H1 (cell line): ENCODE measurements around the gene DNAJB8. TPM values are rescaled to one million over a fixed set of nuclear protein-coding genes. Genes with fewer than 3 reads are reported as not detected.

Experiments
- CTCF ChIA-PET: fragments of 300-600 bp; sonication (Branson Sonifier 250); formaldehyde crosslinking; loops from one replicate; lab custom pipeline; 2021; ENCODE audit not compliant: partially characterized antibody; lab: Charles Lee
- POLR2A ChIA-PET: fragments of 300-600 bp; sonication (Branson Sonifier 250); formaldehyde crosslinking; loops from one replicate; lab custom pipeline; 2021; ENCODE audit warnings: inconsistent platforms; ENCODE audit not compliant: partially characterized antibody; lab: Charles Lee
- DNase-seq, 2 experiments: peaks; one replicate each; pipeline versions ENCODE4 v3.0.0 to v3.0.0-alpha.2; 2010 to 2022; ENCODE audit warnings: low spot score in 2 of 2, low read depth in 1 of 2, mixed read lengths in 1 of 2
- FAIRE-seq: peaks from 2 replicates; lab custom pipeline; 2011; peaks lifted over from hg19 to GRCh38; lab: Jason Lieb, UNC
- H2AFZ ChIP-seq: 2 replicates; pipeline ENCODE4 v1.8.1; 2012; ENCODE audit warnings: low read length, inconsistent platforms
- H2AK5ac ChIP-seq: 2 replicates; pipeline ENCODE4 v1.6.1; 2013; ENCODE audit warnings: low read depth, low read length
- H2BK120ac ChIP-seq: replicated peaks from 2 replicates; pipeline ENCODE3; 2013; ENCODE audit warnings: low read depth, low read length, inconsistent platforms
- H2BK12ac ChIP-seq: 2 replicates; pipeline ENCODE4 v1.6.1; 2013; ENCODE audit warnings: low read depth, low read length
- H2BK15ac ChIP-seq: 2 replicates; pipeline ENCODE4 v1.6.1; 2013; ENCODE audit warnings: low read length
- H2BK20ac ChIP-seq: 2 replicates; pipeline ENCODE4 v1.6.1; 2013; ENCODE audit warnings: low read length
- H2BK5ac ChIP-seq: 2 replicates; pipeline ENCODE4 v1.6.1; 2013; ENCODE audit warnings: low read depth, low read length
- H3K14ac ChIP-seq: 2 replicates; pipeline ENCODE4 v1.6.1; 2013; ENCODE audit warnings: inconsistent platforms; ENCODE audit not compliant: insufficient read length
- H3K18ac ChIP-seq: 2 replicates; pipeline ENCODE4 v1.6.1; 2013; ENCODE audit warnings: low read length; ENCODE audit errors: extremely low read depth
- H3K23ac ChIP-seq: 2 replicates; pipeline ENCODE4 v1.6.1; 2013; ENCODE audit warnings: inconsistent platforms; ENCODE audit not compliant: insufficient read length
- H3K23me2 ChIP-seq: 2 replicates; pipeline ENCODE4 v1.6.1; 2013; ENCODE audit warnings: low read depth, low read length
- H3K27ac ChIP-seq: 2 replicates; pipeline ENCODE4 v1.6.1; 2011; ENCODE audit warnings: low read depth, low read length, inconsistent platforms
- H3K27me3 ChIP-seq, 4 experiments: replicated peaks in 1 of 4; 1 replicate in 1 of 4; 2 replicates in 3 of 4; pipeline versions ENCODE4 v1.6.1 to v1.8.1; 2011 to 2013; ENCODE audit warnings: low read length in 3 of 4, mild to moderate bottlenecking in 3 of 4, inconsistent platforms in 2 of 4, mixed read lengths in 2 of 4, moderate library complexity in 1 of 4; ENCODE audit not compliant: control insufficient read depth in 3 of 4, insufficient read depth in 3 of 4; ENCODE audit errors: extremely low read depth in 1 of 4
- H3K36me3 ChIP-seq, 4 experiments: 2 replicates each; pipeline versions ENCODE4 v1.6.1 to v1.8.1; 2011 to 2013; ENCODE audit warnings: mild to moderate bottlenecking in 4 of 4, low read length in 3 of 4, moderate library complexity in 2 of 4, control low read depth in 1 of 4, inconsistent platforms in 1 of 4; ENCODE audit not compliant: insufficient read depth in 4 of 4, control insufficient read depth in 2 of 4
- H3K4ac ChIP-seq: replicated peaks from 2 replicates; pipeline ENCODE3; 2013; ENCODE audit warnings: low read length, low read depth, mixed read lengths, inconsistent platforms; ENCODE audit not compliant: insufficient read length
- H3K4me1 ChIP-seq, 4 experiments: replicated peaks in 1 of 4; 1 replicate in 1 of 4; 2 replicates in 3 of 4; pipeline versions ENCODE4 v1.6.1 to v1.8.1; 2011 to 2013; ENCODE audit warnings: low read length in 3 of 4, inconsistent platforms in 2 of 4, mixed read lengths in 1 of 4; ENCODE audit not compliant: insufficient read depth in 4 of 4, control insufficient read depth in 3 of 4
- H3K4me2 ChIP-seq, 2 experiments: 2 replicates each; pipeline versions ENCODE4 v1.6.1 to v1.8.1; 2011 to 2013; ENCODE audit warnings: low read depth in 2 of 2, low read length in 2 of 2, control low read depth in 1 of 2, inconsistent platforms in 1 of 2, mild to moderate bottlenecking in 1 of 2; ENCODE audit not compliant: insufficient read depth in 1 of 2
- H3K4me3 ChIP-seq, 4 experiments: fragments of 200-600, 300-600 bp in 1 of 4; sonication (generic), shearing (Covaris generic), sonication (Bioruptor Twin) in 1 of 4; 2 replicates each; pipeline versions ENCODE4 v1.5.1 to v1.8.1; 2011 to 2016; ENCODE audit warnings: low read length in 4 of 4, low read depth in 3 of 4, control low read depth in 2 of 4, inconsistent platforms in 2 of 4, mild to moderate bottlenecking in 2 of 4, mixed read lengths in 1 of 4, moderate library complexity in 1 of 4; ENCODE audit not compliant: insufficient read depth in 2 of 4; ENCODE audit errors: extremely low read depth in 1 of 4
- H3K56ac ChIP-seq: replicated peaks from 2 replicates; pipeline ENCODE3; 2013; ENCODE audit warnings: low read depth, mild to moderate bottlenecking, mixed read lengths, low read length, inconsistent platforms; ENCODE audit not compliant: insufficient read length
- H3K79me1 ChIP-seq: 2 replicates; pipeline ENCODE4 v1.6.1; 2013; ENCODE audit warnings: low read depth, low read length, control low read depth
- H3K79me2 ChIP-seq, 2 experiments: 2 replicates each; pipeline versions ENCODE4 v1.6.1 to v1.8.1; 2012 to 2013; ENCODE audit warnings: low read length in 2 of 2, mild to moderate bottlenecking in 2 of 2, inconsistent platforms in 1 of 2; ENCODE audit not compliant: insufficient read depth in 2 of 2, control insufficient read depth in 1 of 2
- H3K9ac ChIP-seq, 4 experiments: replicated peaks in 1 of 4; 1 replicate in 1 of 4; 2 replicates in 3 of 4; pipeline versions ENCODE4 v1.6.1 to v1.8.1; 2011 to 2013; ENCODE audit warnings: low read depth in 3 of 4, low read length in 3 of 4, control low read depth in 2 of 4, mild to moderate bottlenecking in 2 of 4, moderate library complexity in 2 of 4, inconsistent platforms in 1 of 4; ENCODE audit errors: extremely low read depth in 1 of 4
- H3K9me3 ChIP-seq, 2 experiments: 2 replicates each; pipeline versions ENCODE4 v1.6.1 to v1.8.1; 2012 to 2013; ENCODE audit warnings: mild to moderate bottlenecking in 2 of 2, moderate library complexity in 2 of 2, control low read depth in 1 of 2, inconsistent platforms in 1 of 2, low read depth in 1 of 2, low read length in 1 of 2, mixed read lengths in 1 of 2; ENCODE audit not compliant: insufficient read depth in 2 of 2
- H4K20me1 ChIP-seq, 2 experiments: replicated peaks in 1 of 2; 2 replicates each; pipeline versions ENCODE3 to v1.8.1; 2011 to 2013; ENCODE audit warnings: inconsistent platforms in 2 of 2, low read length in 2 of 2, mild to moderate bottlenecking in 1 of 2; ENCODE audit not compliant: insufficient read depth in 2 of 2, control insufficient read depth in 1 of 2
- H4K5ac ChIP-seq: 2 replicates; pipeline ENCODE4 v1.6.1; 2013; ENCODE audit warnings: low read length, low read depth, mixed read lengths, inconsistent platforms; ENCODE audit not compliant: insufficient read length
- H4K8ac ChIP-seq: 2 replicates; pipeline ENCODE4 v1.8.0; 2013; ENCODE audit warnings: mild to moderate bottlenecking, moderate library complexity, low read length, inconsistent platforms; ENCODE audit not compliant: insufficient read depth; ENCODE audit errors: extremely low read depth
- H4K91ac ChIP-seq: replicated peaks from 2 replicates; pipeline ENCODE3; 2013; ENCODE audit warnings: low read length, mixed read lengths, inconsistent platforms; ENCODE audit not compliant: insufficient read length
- SP1 ChIP-seq: IDR thresholded peaks from 2 replicates; pipeline ENCODE4 v1.6.1; 2011; ENCODE audit warnings: low read depth, low read length
- WGBS, 2 experiments: shearing (Covaris generic) in 1 of 2; methylation state at CpG; one replicate each; pipeline versions ENCODE4 v1.1.6 to v1.1.7; 2013 to 2015; ENCODE audit warnings: low lambda C conversion rate in 2 of 2, mixed read lengths in 2 of 2, inconsistent platforms in 1 of 2, low coverage in 1 of 2, missing lambda C conversion rate in 1 of 2; ENCODE audit not compliant: insufficient replicate concordance in 2 of 2, insufficient coverage in 1 of 2, insufficient read length in 1 of 2; ENCODE audit errors: extremely low coverage in 1 of 2, missing lambda C conversion rate in 1 of 2; 5-methylcytosine and 5-hydroxymethylcytosine counted together
- polyA plus RNA-seq, 7 experiments: library from polyadenylated mRNA; depleted of rRNA in 3 of 7; stranded (reverse) in 5 of 7; unstranded in 2 of 7; fragments of >200 nt in 5 of 7; fragments of 200-250 nt in 2 of 7; gene quantifications; 1 replicate in 5 of 7; 2 replicates in 1 of 7; 4 replicates in 1 of 7; pipeline versions ENCODE4 v1.2.1 to v1.2.3, GENCODE V29; 2011 to 2013; ENCODE audit warnings: missing spikeins in 2 of 7, mixed read lengths in 2 of 7
- total RNA-seq: library from RNA; stranded (reverse); fragmentation: NEBNext Ultra II Directional; extraction: Animal tissue kit (Norgen Biotek cat#: 25700); gene quantifications from 2 replicates; pipeline ENCODE4 v1.2.1, GENCODE V29; 2021

DNAJB8 gene
- total and polyA plus RNA-seq, 2 of the 8 experiments (the other 6 are each of a cell fraction or from before 2014, with no cell fraction given): not detected

DNA sequence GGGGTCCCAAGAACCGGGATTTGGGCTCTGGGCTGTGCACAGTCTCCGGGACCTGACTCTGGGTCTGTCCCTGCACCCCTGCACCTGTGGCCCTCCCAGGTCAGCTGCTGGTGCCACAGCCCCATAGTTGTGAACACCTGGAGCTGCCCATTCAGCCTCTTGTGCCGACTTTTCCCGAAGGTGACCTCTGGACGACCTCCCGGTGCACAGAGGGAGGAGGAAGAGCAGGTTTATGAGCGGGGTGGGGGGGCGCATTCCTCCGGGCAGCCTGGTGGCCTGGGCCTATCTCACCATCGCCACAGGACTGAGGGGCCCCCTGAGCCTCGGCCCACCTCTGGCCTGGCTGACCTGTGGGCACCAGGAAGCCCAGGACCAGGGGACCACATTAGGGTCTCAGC, 45.3 kb downstream of the DNAJB8 start:
- no peak overlapping the region for H3K4me2 ChIP-seq
- no peak overlapping the region for H3K4ac ChIP-seq
- CTCF ChIA-PET: interaction anchor here (0.6 to 11.0 kb wide), 10 partner anchors 12 to 100 kb away, joined by 3 to 144 read pairs (median 4); no protein-coding TSS in a partner anchor

More for the DNA sequence above, 45.3 kb downstream of the DNAJB8 start:
- H3K27ac ChIP-seq: no peak overlapping the region
- H3K9ac ChIP-seq: no peak overlapping the region
- no peak overlapping the region for H2BK20ac ChIP-seq
- H3K4me1 ChIP-seq: peaks cover 0 to 2% (median 0%) of the 10 kb centered on the region in 4 experiments; a peak in 3 of 7 replicates
- H3K27me3 ChIP-seq: peaks cover 0 to 17% (median 10%) of the 10 kb centered on the region in 4 experiments; a peak in 4 of 7 replicates
- FAIRE-seq: no peak
- peaks cover 0 to 5% of the 10 kb centered on the region in 2 experiments for H4K20me1 ChIP-seq
- POLR2A ChIA-PET: interaction anchor here (0.7 to 1.3 kb wide), 3 partner anchors 11 to 37 kb away, joined by 3 to 4 read pairs (median 3); no protein-coding TSS in a partner anchor
- H2AK5ac ChIP-seq: no peak overlapping the region
- no peak overlapping the region for H3K18ac ChIP-seq
- 87% methylated on average over 7 of the region's 11 CpGs; no CpG with 5 or more reads in 1 of the 2 experiments for WGBS, 2 experiments
- no peak overlapping the region for H3K23ac ChIP-seq
- H3K79me2 ChIP-seq: no peaks in the 10 kb centered on the region
- H2BK12ac ChIP-seq: no peak overlapping the region
- H4K91ac ChIP-seq: no peak overlapping the region
- no peaks in the 10 kb centered on the region for H3K79me1 ChIP-seq
- no peak overlapping the region for H3K14ac ChIP-seq
- no peak overlapping the region for H2BK120ac ChIP-seq
- H3K9me3 ChIP-seq: no peaks in the 10 kb centered on the region
- DNase-seq: no peak
- H2BK15ac ChIP-seq: no peak overlapping the region
- no peak overlapping the region for H3K4me3 ChIP-seq
- no peak overlapping the region for H2AFZ ChIP-seq
- no peak overlapping the region for H4K5ac ChIP-seq
- H3K56ac ChIP-seq: no peak overlapping the region
- H2BK5ac ChIP-seq: no peak overlapping the region
- no peaks in the 10 kb centered on the region for H3K36me3 ChIP-seq
- H4K8ac ChIP-seq: no peak overlapping the region
- TF ChIP-seq SP1: no peak
- no peaks in the 10 kb centered on the region for H3K23me2 ChIP-seq
